Activated CD8-positive, alpha-beta memory T cell treated with anti-CD3 and anti-CD28 coated beads, Interleukin-2, amount 50 U/mL, for 24 hours (primary cell): ENCODE data around the gene MAEL.
"Not testable (repeated sequence)": the region's sequence is repeated elsewhere in the genome, so short reads cannot be mapped to it uniquely, and the experiment has no call there.

Experiments
- DNase-seq: peaks from one replicate; pipeline ENCODE4 v3.0.0-alpha.2; 2020; ENCODE audit errors: extremely low read depth

The MAEL gene

GRCh38 chr1:166977951-166978350, 11.1 kb upstream of the MAEL start:
- no peak for DNase-seq

- no peak for DNase-seq
Measured at GRCh38 chr1:166978821-166979220, 10.3 kb upstream of the MAEL start.

GRCh38 chr1:166980383-166980782, 8.7 kb upstream of the MAEL start:
- no peak for DNase-seq

- DNase-seq, result no peak
Measured at GRCh38 chr1:166980818-166981217, 8.3 kb upstream of the MAEL start.

GRCh38 chr1:166981589-166981988, 7.5 kb upstream of the MAEL start:
- no peak for DNase-seq

- DNase-seq, result no peak
Measured at GRCh38 chr1:166999075-166999474, 10.0 kb downstream of the MAEL start.

- DNase-seq, result no peak
Measured at GRCh38 chr1:166999500-167000055, 10.5 kb downstream of the MAEL start.

- no peak for DNase-seq
Measured at GRCh38 chr1:167000546-167000945, 11.5 kb downstream of the MAEL start.

- no peak for DNase-seq
Measured at GRCh38 chr1:167002354-167002753, 13.3 kb downstream of the MAEL start.

- DNase-seq, result no peak
Measured at GRCh38 chr1:167003711-167004110, 14.6 kb downstream of the MAEL start.

GRCh38 chr1:167011560-167012191, 22.6 kb downstream of the MAEL start:
- no peak for DNase-seq

- DNase-seq, result no peak
Measured at GRCh38 chr1:167012570-167012969, 23.5 kb downstream of the MAEL start.

- DNase-seq, result no peak
Measured at GRCh38 chr1:167013108-167013929, 24.2 kb downstream of the MAEL start.

- no peak for DNase-seq
Measured at GRCh38 chr1:167016100-167016750, 27.1 kb downstream of the MAEL start.

GRCh38 chr1:167022384-167022783, 33.3 kb downstream of the MAEL start:
- no peak for DNase-seq

- not testable (repeated sequence) for DNase-seq
Measured at GRCh38 chr1:167029553-167029952, 40.5 kb downstream of the MAEL start.

GRCh38 chr1:167033646-167034045, 44.6 kb downstream of the MAEL start:
- no peak for DNase-seq

GRCh38 chr1:167043752-167044488, 54.8 kb downstream of the MAEL start:
- DNase-seq, result peak; percentile 28

- no peak for DNase-seq
Measured at GRCh38 chr1:167051907-167052306, 62.8 kb downstream of the MAEL start.

- DNase-seq, result no peak
Measured at GRCh38 chr1:167052389-167052788, 63.3 kb downstream of the MAEL start.

- no peak for DNase-seq
Measured at GRCh38 chr1:167054531-167054930, 65.5 kb downstream of the MAEL start.
